ENCODE measurements around the gene GNAS-AS1. TPM values are rescaled to one million over a fixed set of nuclear protein-coding genes. Genes with fewer than 3 reads are reported as not detected.
A peak's percentile ranks its signal among the peaks of the same experiment; 100 is the strongest.

Gene GNAS-AS1
- total RNA-seq, 2 donors from 2014 or later = 0.37 to 0.80 TPM

GRCh38 chr20:58889334-58889760 lies 38.6 kb upstream of the GNAS-AS1 start:
- DNase-seq (no peak), ATAC-seq (no peak)
- intact Hi-C loops (cut with DNase I) = loop anchor here in 1 of 2 donors (10.0 kb wide), 1 partner anchor 155 kb away; the partner anchor contains the start of gene PRELID3B

- intact Hi-C loops (cut with DNase I) = loop anchor here in 1 of 2 donors (10.0 kb wide), 1 partner anchor 156 kb away; the partner anchor contains the start of gene PRELID3B
- peak; percentile 86 for DNase-seq
- ATAC-seq = peak; percentile 51 to 54
These were observed 38.0 kb upstream of the GNAS-AS1 start for GRCh38 chr20:58888521-58889333.

- no peak for DNase-seq
- no peak for ATAC-seq
- intact Hi-C loops (cut with DNase I) = loop anchor here in 1 of 2 donors (10.0 kb wide), 1 partner anchor 157 kb away; the partner anchor contains the start of gene PRELID3B
These were observed 37.4 kb upstream of the GNAS-AS1 start for GRCh38 chr20:58888103-58888502.

- no peak for ATAC-seq
- intact Hi-C loops (cut with DNase I) = loop anchor here in 1 of 2 donors (10.0 kb wide), 1 partner anchor 158 kb away; the partner anchor contains the start of gene PRELID3B
These were observed 35.8 kb upstream of the GNAS-AS1 start for GRCh38 chr20:58886546-58886945.

GRCh38 chr20:58884966-58885365 lies 34.3 kb upstream of the GNAS-AS1 start:
- DNase-seq (no peak), ATAC-seq (no peak)
- intact Hi-C loops (cut with DNase I) = loop anchor here in 1 of 2 donors (10.0 kb wide), 1 partner anchor 160 kb away; the partner anchor contains the start of gene PRELID3B

More at GRCh38 chr20:58886546-58886945, 35.8 kb upstream of the GNAS-AS1 start:
- DNase-seq = no peak

- no peak for DNase-seq
- ATAC-seq = no peak
- intact Hi-C loops (cut with DNase I) = loop anchor here in 1 of 2 donors (10.0 kb wide), 1 partner anchor 162 kb away; the partner anchor contains the start of gene PRELID3B
These were observed 32.6 kb upstream of the GNAS-AS1 start for GRCh38 chr20:58883241-58883691.

GRCh38 chr20:58882704-58883089 lies 32.0 kb upstream of the GNAS-AS1 start:
- ATAC-seq (no peak), DNase-seq (no peak)
- intact Hi-C loops (cut with DNase I) = loop anchor here in 1 of 2 donors (10.0 kb wide), 1 partner anchor 162 kb away; the partner anchor contains the start of gene PRELID3B

- ATAC-seq (no peak), DNase-seq (no peak)
- intact Hi-C loops (cut with DNase I) = loop anchor here in 1 of 2 donors (10.0 kb wide), 1 partner anchor 164 kb away; the partner anchor contains the start of gene PRELID3B
These were observed 30.5 kb upstream of the GNAS-AS1 start for GRCh38 chr20:58880994-58881752.

- DNase-seq (no peak), ATAC-seq (no peak)
- intact Hi-C loops (cut with DNase I) = loop anchor here in 1 of 2 donors (10.0 kb wide), 1 partner anchor 164 kb away; the partner anchor contains the start of gene PRELID3B
These were observed 29.7 kb upstream of the GNAS-AS1 start for GRCh38 chr20:58880441-58880840.

- DNase-seq = no peak
- no peak for ATAC-seq
- intact Hi-C loops (cut with DNase I) = no loop called here
These were observed 27.7 kb upstream of the GNAS-AS1 start for GRCh38 chr20:58878399-58878798.

GRCh38 chr20:58877976-58878360 lies 27.3 kb upstream of the GNAS-AS1 start:
- DNase-seq (no peak), ATAC-seq (no peak)
- intact Hi-C loops (cut with DNase I) = no loop called here

GRCh38 chr20:58877050-58877975 lies 26.6 kb upstream of the GNAS-AS1 start:
- no peak for DNase-seq
- intact Hi-C loops (cut with DNase I) = no loop called here
- no peak for ATAC-seq

- intact Hi-C loops (cut with DNase I) = no loop called here
- no peak for ATAC-seq
- no peak for DNase-seq
These were observed 25.7 kb upstream of the GNAS-AS1 start for GRCh38 chr20:58876437-58876836.

GRCh38 chr20:58875541-58876134 lies 24.9 kb upstream of the GNAS-AS1 start:
- DNase-seq (no peak), ATAC-seq (no peak)
- intact Hi-C loops (cut with DNase I) = no loop called here

- no peak for DNase-seq
- ATAC-seq = no peak
- intact Hi-C loops (cut with DNase I) = no loop called here
These were observed 24.4 kb upstream of the GNAS-AS1 start for GRCh38 chr20:58875111-58875510.

GRCh38 chr20:58874469-58874868 lies 23.8 kb upstream of the GNAS-AS1 start:
- intact Hi-C loops (cut with DNase I) = loop anchor here in 1 of 2 donors (5.0 kb wide), 1 partner anchor 348 kb away; no protein-coding TSS in a partner anchor
- no peak for ATAC-seq
- DNase-seq = no peak

GRCh38 chr20:58871533-58872102 lies 20.9 kb upstream of the GNAS-AS1 start:
- DNase-seq (peak; percentile 30), ATAC-seq (no peak)
- intact Hi-C loops (cut with DNase I) = loop anchor here (2.0 to 5.0 kb wide), 2 partner anchors 351 to 531 kb away; no protein-coding TSS in a partner anchor

Measured in left cardiac atrium (tissue), 4 donors.